22Rv1 (cell line): ENCODE results near the gene CELF2.

Experiments
- ZFX ChIP-seq: fragments of 450-650 bp; IDR thresholded peaks from 2 replicates; pipeline ENCODE4 v1.6.1; 2017; ENCODE audit warnings: antibody characterized with exemption, borderline replicate concordance
- TF ChIP-seq, protein P1 (sequence below): fragments of 450-650 bp; IDR thresholded peaks from 2 replicates; pipeline ENCODE4 v1.5.1; 2017; ENCODE audit warnings: mild to moderate bottlenecking

DNA sequence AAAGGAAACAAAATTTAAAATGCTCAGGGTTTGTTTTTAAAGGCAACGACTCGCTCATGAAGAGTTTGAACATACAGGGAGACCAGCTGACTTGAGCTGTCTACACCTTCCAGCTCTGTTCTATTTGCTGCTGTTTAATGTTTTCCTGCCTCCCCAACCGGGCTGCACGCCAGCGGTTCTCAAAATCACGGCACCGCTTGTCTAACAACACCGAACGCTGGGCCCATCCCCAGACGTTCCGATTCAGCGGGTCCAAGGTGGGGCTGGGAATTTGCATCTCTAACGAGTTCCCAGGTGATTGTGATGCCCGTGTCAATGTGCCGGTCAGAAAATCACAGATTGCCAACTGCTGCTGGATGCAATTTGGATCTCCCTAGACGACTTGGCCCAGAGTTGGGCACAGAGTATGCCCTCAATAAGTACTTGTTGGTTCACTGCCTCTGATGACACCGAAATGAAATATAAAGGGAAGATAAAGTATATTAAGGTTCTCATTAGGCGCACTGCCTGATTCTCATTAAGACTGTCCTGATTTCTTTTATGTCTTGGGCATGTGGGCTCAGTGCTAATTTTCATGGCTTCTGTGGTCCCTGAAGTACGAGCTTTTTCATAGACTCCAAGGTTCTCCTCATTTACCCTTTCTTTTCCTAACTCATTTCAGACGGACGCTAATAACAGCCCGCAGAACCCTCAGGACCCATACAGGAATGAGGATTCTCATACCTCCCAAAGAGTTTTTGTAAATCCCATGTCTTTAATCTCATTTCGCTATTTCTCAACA is 28.5 kb downstream of the CELF2 start:
- TF ChIP-seq, protein P1, sequence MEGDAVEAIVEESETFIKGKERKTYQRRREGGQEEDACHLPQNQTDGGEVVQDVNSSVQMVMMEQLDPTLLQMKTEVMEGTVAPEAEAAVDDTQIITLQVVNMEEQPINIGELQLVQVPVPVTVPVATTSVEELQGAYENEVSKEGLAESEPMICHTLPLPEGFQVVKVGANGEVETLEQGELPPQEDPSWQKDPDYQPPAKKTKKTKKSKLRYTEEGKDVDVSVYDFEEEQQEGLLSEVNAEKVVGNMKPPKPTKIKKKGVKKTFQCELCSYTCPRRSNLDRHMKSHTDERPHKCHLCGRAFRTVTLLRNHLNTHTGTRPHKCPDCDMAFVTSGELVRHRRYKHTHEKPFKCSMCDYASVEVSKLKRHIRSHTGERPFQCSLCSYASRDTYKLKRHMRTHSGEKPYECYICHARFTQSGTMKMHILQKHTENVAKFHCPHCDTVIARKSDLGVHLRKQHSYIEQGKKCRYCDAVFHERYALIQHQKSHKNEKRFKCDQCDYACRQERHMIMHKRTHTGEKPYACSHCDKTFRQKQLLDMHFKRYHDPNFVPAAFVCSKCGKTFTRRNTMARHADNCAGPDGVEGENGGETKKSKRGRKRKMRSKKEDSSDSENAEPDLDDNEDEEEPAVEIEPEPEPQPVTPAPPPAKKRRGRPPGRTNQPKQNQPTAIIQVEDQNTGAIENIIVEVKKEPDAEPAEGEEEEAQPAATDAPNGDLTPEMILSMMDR = no peak
- no peak for TF ChIP-seq ZFX
